Cardiac muscle cell (in vitro differentiated cells and primary cell): ENCODE data around the gene IMPA2. TPM values are rescaled to one million over a fixed set of nuclear protein-coding genes. Genes with fewer than 3 reads are reported as not detected.

Experiments
- DNase-seq, 2 donors: peaks; one replicate each; pipeline versions ENCODE4 v3.0.0 to v3.0.0-alpha.2; 2010 to 2017; ENCODE audit warnings: low read depth in 1 of 2, low spot score in 1 of 2
- H3K27ac ChIP-seq: fragments of 200-600 bp; sonication (generic); 2 replicates; pipeline ENCODE4 v1.5.1; 2016
- H3K27me3 ChIP-seq: fragments of 200-600 bp; sonication (generic); 2 replicates; pipeline ENCODE4 v1.6.0; 2016; ENCODE audit warnings: control low read depth
- H3K36me3 ChIP-seq: fragments of 200-600 bp; sonication (generic); 2 replicates; pipeline ENCODE4 v1.5.1; 2016; ENCODE audit warnings: control low read depth
- H3K4me1 ChIP-seq: fragments of 200-600 bp; sonication (generic); 2 replicates; pipeline ENCODE4 v1.8.1; 2017; ENCODE audit warnings: low read depth, mild to moderate bottlenecking, mixed run types
- H3K4me3 ChIP-seq: fragments of 200-600 bp; sonication (generic); 2 replicates; pipeline ENCODE4 v1.5.1; 2016; ENCODE audit warnings: mild to moderate bottlenecking
- H3K9me3 ChIP-seq: fragments of 200-600 bp; sonication (generic); 2 replicates; pipeline ENCODE4 v1.5.1; 2017; ENCODE audit warnings: low read depth, mild to moderate bottlenecking, control low read depth
- CTCF ChIP-seq: IDR thresholded peaks from 2 replicates; pipeline ENCODE4 v1.5.1; 2012; ENCODE audit warnings: low read depth, mild to moderate bottlenecking, low read length
- polyA plus RNA-seq: library from polyadenylated mRNA; unstranded; fragments of >200 nt; fragmentation: Nextera tagmentation; extraction: Ambion mirVana; gene quantifications from 2 replicates; pipeline ENCODE4 v1.2.1, GENCODE V29; 2016
- total RNA-seq: library from RNA; depleted of rRNA; stranded (reverse); fragments of >200 nt; gene quantifications from 2 replicates; pipeline ENCODE4 v1.2.3, GENCODE V29; 2016

The IMPA2 gene
- total and polyA plus RNA-seq, 2 experiments from 2014 or later = 23.9 to 60.0 TPM

GRCh38 chr18:11999429-11999828, 18.1 kb downstream of the IMPA2 start:
- Histone ChIP-seq H3K27me3 (no peaks in the 10 kb centered on the region), H3K4me3 (no peak overlapping the region), H3K4me1 (no peaks in the 10 kb centered on the region), H3K9me3 (no peaks in the 10 kb centered on the region), H3K36me3 (no peaks in the 10 kb centered on the region), H3K27ac (no peak overlapping the region)
- no peak for DNase-seq
- no peak for TF ChIP-seq CTCF

GRCh38 chr18:12000072-12000659, 18.9 kb downstream of the IMPA2 start:
- Histone ChIP-seq H3K36me3 (no peaks in the 10 kb centered on the region), H3K9me3 (no peaks in the 10 kb centered on the region), H3K4me3 (no peak overlapping the region), H3K4me1 (no peaks in the 10 kb centered on the region), H3K27me3 (no peaks in the 10 kb centered on the region), H3K27ac (no peak overlapping the region)
- TF ChIP-seq CTCF = no peak
- no peak for DNase-seq

- no peaks in the 10 kb centered on the region for H3K27me3 ChIP-seq
- no peaks in the 10 kb centered on the region for H3K9me3 ChIP-seq
- no peak overlapping the region for H3K4me3 ChIP-seq
- no peaks in the 10 kb centered on the region for H3K4me1 ChIP-seq
- no peak overlapping the region for H3K27ac ChIP-seq
- no peak for DNase-seq
- H3K36me3 ChIP-seq = no peaks in the 10 kb centered on the region
- no peak for TF ChIP-seq CTCF
These were observed 20.1 kb downstream of the IMPA2 start for GRCh38 chr18:12001421-12001820.

GRCh38 chr18:12003894-12004293, 22.6 kb downstream of the IMPA2 start:
- no peak for DNase-seq
- Histone ChIP-seq H3K4me1 (no peaks in the 10 kb centered on the region), H3K27ac (no peak overlapping the region), H3K36me3 (no peaks in the 10 kb centered on the region), H3K4me3 (no peak overlapping the region), H3K27me3 (no peaks in the 10 kb centered on the region), H3K9me3 (no peaks in the 10 kb centered on the region)
- no peak for TF ChIP-seq CTCF

- H3K36me3 ChIP-seq = no peaks in the 10 kb centered on the region
- H3K9me3 ChIP-seq = no peaks in the 10 kb centered on the region
- H3K27ac ChIP-seq = no peak overlapping the region
- no peak for TF ChIP-seq CTCF
- H3K4me1 ChIP-seq = no peaks in the 10 kb centered on the region
- H3K4me3 ChIP-seq = no peak overlapping the region
- DNase-seq = no peak
- no peaks in the 10 kb centered on the region for H3K27me3 ChIP-seq
These were observed 24.5 kb downstream of the IMPA2 start for GRCh38 chr18:12005538-12006487.
